ENCODE data around the gene SKIC3. TPM values are rescaled to one million over a fixed set of nuclear protein-coding genes. Genes with fewer than 3 reads are reported as not detected.

The SKIC3 gene
- 10 to 100 TPM; 74.9 to 95.9 (median 91.4) TPM for polyA plus RNA-seq (ENCODE audit: insufficient read length in 4 of 4)

DNA sequence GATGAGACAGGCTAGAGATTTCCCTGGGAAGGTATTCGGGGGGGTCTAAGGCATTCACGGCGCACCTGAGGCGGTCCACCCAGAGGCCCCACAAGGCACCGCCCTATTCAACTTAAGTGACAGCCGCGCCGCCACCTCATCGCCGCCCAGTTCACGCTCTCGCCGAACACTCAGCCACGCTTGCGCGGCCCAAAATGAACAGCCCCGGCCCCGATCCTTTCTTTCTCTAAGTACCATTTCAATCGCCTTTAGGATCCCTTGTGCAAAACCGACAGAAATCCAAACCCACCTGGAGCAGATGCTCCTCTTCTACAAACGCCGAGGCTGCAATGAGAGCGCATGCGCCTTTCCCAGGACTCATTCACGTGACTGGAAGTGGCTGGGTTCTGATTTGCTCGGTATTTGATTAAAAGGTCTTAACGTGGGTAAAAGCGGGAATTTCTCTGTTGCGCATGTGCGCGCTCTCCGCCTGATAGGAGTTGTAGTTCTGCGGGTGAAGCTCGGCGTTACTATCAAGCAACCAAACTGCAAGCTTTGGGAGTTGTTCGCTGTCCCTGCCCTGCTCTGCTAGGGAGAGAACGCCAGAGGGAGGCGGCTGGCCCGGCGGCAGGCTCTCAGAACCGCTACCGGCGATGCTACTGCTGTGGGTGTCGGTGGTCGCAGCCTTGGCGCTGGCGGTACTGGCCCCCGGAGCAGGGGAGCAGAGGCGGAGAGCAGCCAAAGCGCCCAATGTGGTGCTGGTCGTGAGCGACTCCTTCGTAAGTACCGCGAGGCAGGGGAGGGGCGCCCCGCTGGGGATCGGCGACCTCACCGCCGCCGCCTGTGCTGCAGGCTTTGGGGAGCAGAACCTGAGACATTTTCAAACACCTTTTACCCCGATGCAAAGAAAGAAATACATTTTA lies at the start of gene SKIC3, which contains the start of gene ARSK:
Gene SKIC3 (minus strand): TSS at position 331 of the 902 bp plus-strand sequence. CDS start 7,827 bp downstream, outside the sequence.
Gene ARSK (plus strand): TSS at position 455 of the 902 bp plus-strand sequence. CDS start 178 bp downstream, at position 633.
- DNase-seq (ENCODE audit: low read depth in 4 of 4, low spot score in 3 of 4): peak; percentile 95 to 99 (median 98)

DNA sequence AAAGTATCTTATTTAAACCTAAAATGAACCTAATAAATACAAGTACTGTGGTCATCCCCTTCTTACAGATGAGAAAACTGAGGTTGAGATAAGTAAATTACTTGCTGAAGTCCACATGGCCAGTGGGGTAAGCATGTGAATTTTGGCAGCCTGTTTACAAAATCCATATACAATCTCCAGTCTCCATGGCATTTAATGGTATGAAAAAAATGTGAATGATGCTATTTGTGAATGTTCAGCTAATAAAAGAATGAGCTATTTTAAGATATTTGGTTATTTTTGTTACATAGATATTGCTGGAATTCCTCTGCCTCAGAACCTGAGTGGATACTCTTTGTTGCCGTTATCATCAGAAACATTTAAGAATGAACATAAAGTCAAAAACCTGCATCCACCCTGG lies 45.8 kb upstream of the SKIC3 start:
- DNase-seq (ENCODE audit: low read depth in 4 of 4, low spot score in 3 of 4): no peak

- no peak for DNase-seq (ENCODE audit: low read depth in 4 of 4, low spot score in 3 of 4)
Measured at GRCh38 chr5:95599252-95599651, 44.5 kb upstream of the SKIC3 start.

GRCh38 chr5:95595289-95595931 lies 40.6 kb upstream of the SKIC3 start:
- DNase-seq (ENCODE audit: low read depth in 4 of 4, low spot score in 3 of 4): no peak

- no peak for DNase-seq (ENCODE audit: low read depth in 4 of 4, low spot score in 3 of 4)
Measured at GRCh38 chr5:95591490-95591901, 36.7 kb upstream of the SKIC3 start.

- no peak for DNase-seq (ENCODE audit: low read depth in 4 of 4, low spot score in 3 of 4)
Measured at GRCh38 chr5:95590880-95591279, 36.1 kb upstream of the SKIC3 start.

DNA sequence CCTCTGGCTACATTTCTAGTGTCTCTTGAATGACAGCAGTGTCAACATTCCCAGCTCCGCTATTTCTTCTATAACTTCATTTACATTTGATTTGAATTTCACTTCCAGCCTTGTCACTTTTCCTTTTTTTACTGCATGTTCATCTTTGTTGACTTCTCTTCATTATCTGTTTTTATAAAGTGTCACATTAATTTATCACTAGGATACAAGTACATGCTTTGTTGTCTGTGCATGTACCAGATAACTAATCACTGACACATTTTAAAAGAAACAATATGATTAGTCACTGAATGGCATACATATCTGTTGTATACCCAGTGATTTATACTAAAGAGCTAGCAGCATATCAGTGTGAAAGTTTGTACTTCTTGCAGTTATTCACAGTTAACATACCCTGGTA lies 29.2 kb upstream of the SKIC3 start:
- DNase-seq (ENCODE audit: low read depth in 4 of 4, low spot score in 3 of 4): no peak

- DNase-seq (ENCODE audit: low read depth in 4 of 4, low spot score in 3 of 4): no peak
Measured at GRCh38 chr5:95581576-95581975, 26.8 kb upstream of the SKIC3 start.

DNA sequence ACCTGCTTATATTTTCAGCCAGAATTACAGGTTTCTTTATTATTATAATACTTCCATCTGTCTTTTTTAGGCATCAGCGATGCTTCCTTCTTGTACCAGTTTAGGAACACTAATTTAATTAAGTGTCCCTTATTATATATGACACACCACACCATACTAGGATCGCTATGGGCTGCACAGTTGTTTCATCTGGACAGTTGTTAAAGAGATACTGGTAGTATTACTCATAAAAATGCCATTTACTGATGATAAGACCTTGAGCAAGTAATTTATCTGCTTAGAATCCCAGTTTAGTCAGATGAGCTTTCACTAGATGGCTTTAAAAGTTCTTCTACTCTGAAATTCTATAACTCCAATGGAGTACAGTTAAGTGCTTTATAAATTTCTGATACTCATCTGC lies 17.2 kb upstream of the SKIC3 start:
- no peak for DNase-seq (ENCODE audit: low read depth in 4 of 4, low spot score in 3 of 4)

DNA sequence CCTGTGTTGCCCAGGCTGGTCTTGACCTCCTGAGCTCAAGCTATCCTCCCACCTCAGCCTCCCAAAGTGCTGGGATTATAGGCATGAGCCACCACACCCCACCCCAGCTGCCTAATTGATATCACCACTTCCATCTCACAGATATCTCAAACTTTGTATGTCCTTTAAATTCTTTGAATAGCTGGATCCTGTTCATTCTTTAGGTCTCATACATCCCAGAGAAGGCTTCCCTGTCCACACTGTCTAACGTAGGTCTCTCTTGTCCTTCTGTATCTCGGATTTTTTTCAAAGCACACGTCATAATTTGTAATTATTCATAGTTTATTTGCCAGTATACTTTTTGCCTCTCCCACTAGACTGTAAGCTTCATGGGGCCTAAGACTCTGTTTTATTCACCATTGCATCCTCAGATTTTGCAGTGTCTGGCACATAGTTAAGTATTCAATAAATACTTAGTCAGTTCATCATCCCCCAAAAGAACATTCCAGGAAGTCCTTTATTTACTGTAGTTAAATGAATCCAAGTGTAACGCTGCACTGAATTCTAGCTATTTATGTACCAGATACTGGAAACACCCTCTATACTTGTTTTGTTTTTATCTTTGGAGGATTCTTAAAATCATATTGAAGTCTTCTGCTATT lies 10.6 kb upstream of the SKIC3 start:
- DNase-seq (ENCODE audit: low read depth in 4 of 4, low spot score in 3 of 4): no peak

DNA sequence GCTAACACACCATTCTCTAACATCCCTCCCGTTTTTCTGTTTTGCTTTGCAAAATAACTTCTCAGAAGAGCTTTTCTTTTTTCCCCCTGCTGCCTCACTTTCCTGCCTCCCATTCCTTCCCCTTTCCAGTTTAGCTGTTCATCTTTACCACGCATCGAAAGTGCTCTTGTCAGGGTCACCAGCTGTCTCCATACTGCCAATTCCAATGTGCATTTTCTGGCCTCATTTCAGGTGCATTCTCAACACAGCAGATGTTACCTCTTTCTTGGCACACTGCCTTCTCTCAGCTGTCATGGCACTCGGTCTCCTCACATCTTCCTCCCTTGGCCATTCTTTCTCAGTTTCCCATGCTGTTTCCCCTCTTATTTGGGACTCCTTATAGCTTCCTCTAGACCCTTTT lies 9.7 kb upstream of the SKIC3 start:
- no peak for DNase-seq (ENCODE audit: low read depth in 4 of 4, low spot score in 3 of 4)

DNA sequence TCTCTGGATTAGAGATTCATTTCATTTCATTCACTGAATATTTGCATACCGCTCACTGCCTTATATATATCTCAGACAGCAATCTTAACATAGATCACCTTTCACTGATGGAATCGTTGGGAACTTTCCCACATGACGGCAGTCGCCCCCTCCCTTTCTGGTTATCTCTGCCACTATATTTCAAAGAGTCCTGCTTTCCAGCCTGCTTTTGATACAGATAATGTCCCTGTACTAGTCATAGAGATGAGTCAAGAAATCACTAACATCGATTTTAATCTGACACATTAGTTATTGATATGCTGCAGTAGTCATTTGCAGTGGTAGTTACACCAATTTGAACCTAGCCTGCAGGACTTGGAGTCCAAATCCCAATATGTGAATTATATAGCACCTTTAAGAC lies 8.6 kb upstream of the SKIC3 start:
- no peak for DNase-seq (ENCODE audit: low read depth in 4 of 4, low spot score in 3 of 4)

- DNase-seq (ENCODE audit: low read depth in 4 of 4, low spot score in 3 of 4): no peak
Measured at GRCh38 chr5:95562282-95562681, 7.5 kb upstream of the SKIC3 start.

- no peak for DNase-seq (ENCODE audit: low read depth in 4 of 4, low spot score in 3 of 4)
Measured at GRCh38 chr5:95557841-95558240, 3.1 kb upstream of the SKIC3 start.

DNA sequence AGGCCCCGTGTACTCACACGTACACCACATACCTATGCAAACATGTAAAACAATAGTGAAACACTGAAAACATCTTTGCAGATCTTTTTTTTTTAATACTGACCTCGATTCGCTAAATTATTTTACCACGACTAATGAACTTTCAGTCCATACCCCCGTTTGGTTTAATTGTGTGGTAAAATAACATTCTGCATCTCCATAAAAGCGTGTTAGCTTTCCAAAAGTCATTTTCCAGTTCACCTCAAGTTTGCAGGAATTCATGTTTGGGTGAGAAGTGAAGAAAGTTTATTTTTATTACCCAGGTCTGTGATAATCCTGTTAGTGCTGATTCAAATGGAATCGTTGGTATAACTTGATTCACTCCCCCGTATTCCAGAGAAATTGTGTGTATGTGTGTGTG lies 776 bp upstream of the SKIC3 start:
- DNase-seq (ENCODE audit: low read depth in 4 of 4, low spot score in 3 of 4): peak in 1 of 4 donors; percentile 12

DNA sequence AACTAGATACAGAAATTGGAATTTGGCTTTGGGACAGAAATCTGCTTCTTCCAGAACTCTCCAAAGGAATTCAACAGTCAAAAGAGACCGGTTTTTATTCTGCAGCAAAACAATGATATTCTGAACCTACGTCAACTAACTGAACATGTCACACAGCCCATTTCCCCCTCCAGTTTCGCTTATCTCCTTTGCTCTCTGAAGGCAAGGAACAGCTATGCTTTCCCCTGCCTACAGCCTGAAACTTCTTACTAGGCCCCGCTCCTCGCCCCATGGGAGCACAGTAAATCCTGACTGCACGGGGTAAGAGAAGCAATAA lies 488 bp downstream of the SKIC3 start:
- DNase-seq (ENCODE audit: low read depth in 4 of 4, low spot score in 3 of 4): peak in 2 of 4 donors; percentile 24 to 32

DNA sequence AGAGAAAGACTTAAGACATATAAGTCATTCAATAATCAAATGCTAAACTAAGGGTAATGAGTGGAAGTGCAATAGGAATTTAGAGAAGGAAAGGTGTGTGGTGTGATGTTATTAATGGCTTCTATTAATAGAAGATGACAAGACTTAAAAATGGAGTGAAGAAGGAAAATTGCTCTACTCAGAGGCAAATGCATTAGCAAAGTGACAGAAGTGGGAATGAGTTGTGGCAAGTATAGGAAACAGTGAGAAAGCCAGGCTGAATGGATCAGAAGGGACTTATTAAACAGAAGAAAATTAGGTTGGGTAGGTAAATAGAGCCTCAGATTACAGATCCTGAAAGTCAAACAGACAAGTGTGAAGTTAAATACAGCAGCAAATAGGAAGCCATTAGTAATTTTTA lies 5.7 kb downstream of the SKIC3 start:
- DNase-seq (ENCODE audit: low read depth in 4 of 4, low spot score in 3 of 4): no peak

- DNase-seq (ENCODE audit: low read depth in 4 of 4, low spot score in 3 of 4): peak in 2 of 4 donors; percentile 18 to 19
Measured at GRCh38 chr5:95543017-95543705, 11.6 kb downstream of the SKIC3 start.

DNA sequence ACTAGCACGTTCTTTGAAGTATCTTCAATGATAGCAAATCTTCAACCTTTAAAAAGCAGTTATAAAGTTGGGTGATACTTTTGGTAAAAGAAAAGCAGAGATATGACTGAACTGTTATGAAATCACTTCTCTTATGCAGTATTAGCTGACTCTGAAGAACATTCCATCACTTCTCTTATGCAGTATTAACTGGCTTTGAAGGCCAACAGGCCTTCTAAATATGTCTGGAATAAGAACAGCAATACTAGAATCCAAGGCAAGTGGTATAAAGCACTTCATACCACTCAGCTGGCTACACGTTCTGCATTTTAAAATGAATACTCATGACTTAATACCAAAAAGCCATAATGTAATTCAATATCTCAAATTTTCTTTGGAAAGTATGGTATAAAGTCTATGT lies 17.3 kb downstream of the SKIC3 start:
- DNase-seq (ENCODE audit: low read depth in 4 of 4, low spot score in 3 of 4): no peak

DNA sequence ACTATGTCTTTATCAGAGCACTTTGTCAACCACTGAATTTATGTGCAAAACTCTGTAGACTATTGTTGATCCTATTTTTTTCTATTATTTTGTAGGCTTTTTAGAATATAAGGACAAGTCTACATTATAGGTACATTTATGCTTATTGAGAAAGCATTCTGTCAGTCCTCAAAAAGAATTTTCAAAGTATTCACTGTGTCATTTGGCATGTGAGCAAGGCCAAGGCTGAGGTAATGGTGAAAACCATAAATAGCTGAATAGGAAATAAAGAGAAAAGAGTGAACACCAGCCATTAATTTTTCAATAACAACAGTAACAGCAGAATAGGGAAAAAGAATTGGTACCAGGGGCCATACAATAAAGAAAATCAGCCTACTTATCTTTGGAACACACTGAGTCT lies 21.0 kb downstream of the SKIC3 start:
- no peak for DNase-seq (ENCODE audit: low read depth in 4 of 4, low spot score in 3 of 4)

DNA sequence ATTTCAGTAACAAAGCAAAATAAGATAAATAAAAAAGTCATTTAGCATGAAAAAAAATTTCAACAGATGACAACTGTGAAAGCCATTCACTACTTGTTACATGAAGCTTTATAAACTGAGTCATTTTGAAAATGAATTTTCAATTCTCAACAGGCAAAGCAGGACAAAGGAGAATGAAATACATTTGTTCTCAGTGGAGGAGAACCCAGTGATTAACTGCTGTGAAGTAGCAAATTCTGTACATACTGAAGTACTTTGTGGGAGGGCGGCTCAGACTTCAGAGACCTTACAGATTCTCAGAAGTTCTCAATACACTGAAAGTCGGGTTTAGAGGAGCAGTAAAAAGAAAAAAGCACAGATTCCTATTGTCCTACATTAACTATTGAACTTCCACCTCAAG lies 21.7 kb downstream of the SKIC3 start:
- no peak for DNase-seq (ENCODE audit: low read depth in 4 of 4, low spot score in 3 of 4)

Measured in right renal pelvis (tissue), 4 donors.